Smooth muscle cell (in vitro differentiated cells): ENCODE data around the gene WNT3. TPM values are rescaled to one million over a fixed set of nuclear protein-coding genes. Genes with fewer than 3 reads are reported as not detected.
"Not testable (repeated sequence)": the region's sequence is repeated elsewhere in the genome, so short reads cannot be mapped to it uniquely, and the experiment has no call there.

ENCODE experiments used
- DNase-seq: peaks from one replicate; lab custom pipeline; 2025; ENCODE audit not compliant: unreplicated experiment; lab: John Stamatoyannopoulos, UW
- H2AFZ ChIP-seq: fragments of 200-600 bp; sonication (generic); 2 replicates; pipeline ENCODE4 v1.6.0; 2016; ENCODE audit warnings: antibody characterized with exemption, low read depth, mild to moderate bottlenecking
- H3F3A ChIP-seq: fragments of 200-600 bp; sonication (generic); 2 replicates; pipeline ENCODE4 v1.6.0; 2017; ENCODE audit warnings: antibody characterized with exemption, low read depth
- H3K27ac ChIP-seq: fragments of 200-600 bp; sonication (generic); 2 replicates; pipeline ENCODE4 v1.5.1; 2016; ENCODE audit warnings: low read depth, mild to moderate bottlenecking
- H3K27me3 ChIP-seq: fragments of 200-600 bp; sonication (generic); 2 replicates; pipeline ENCODE4 v1.6.1; 2016; ENCODE audit warnings: low read depth, mild to moderate bottlenecking
- H3K36me3 ChIP-seq: fragments of 200-600 bp; sonication (generic); 2 replicates; pipeline ENCODE4 v1.5.1; 2016; ENCODE audit warnings: low read depth
- H3K4me1 ChIP-seq: fragments of 200-600 bp; sonication (generic); 2 replicates; pipeline ENCODE4 v1.5.1; 2016; ENCODE audit warnings: low read depth
- H3K4me2 ChIP-seq: fragments of 200-600 bp; sonication (generic); 2 replicates; pipeline ENCODE4 v1.6.0; 2016; ENCODE audit warnings: mild to moderate bottlenecking
- H3K4me3 ChIP-seq: fragments of 200-600 bp; sonication (generic); 2 replicates; pipeline ENCODE4 v1.5.1; 2016; ENCODE audit warnings: mild to moderate bottlenecking
- H3K79me2 ChIP-seq: fragments of 200-600 bp; sonication (generic); 2 replicates; pipeline ENCODE4 v1.6.0; 2016; ENCODE audit warnings: low read depth, mild to moderate bottlenecking
- H3K9ac ChIP-seq: fragments of 200-600 bp; sonication (generic); 2 replicates; pipeline ENCODE4 v1.6.0; 2016; ENCODE audit warnings: low read depth
- H3K9me3 ChIP-seq: fragments of 200-600 bp; sonication (generic); replicated peaks from 2 replicates; pipeline ENCODE4 v1.5.1; 2016; ENCODE audit warnings: low read depth
- H4K20me1 ChIP-seq: fragments of 200-600 bp; sonication (generic); 2 replicates; pipeline ENCODE4 v1.6.0; 2016; ENCODE audit warnings: low read depth
- CTCF ChIP-seq: fragments of 200-600 bp; sonication (generic); IDR thresholded peaks from 2 replicates; pipeline ENCODE4 v1.5.1; 2017; ENCODE audit warnings: borderline replicate concordance, mild to moderate bottlenecking, antibody characterized with exemption; ENCODE audit not compliant: insufficient read depth, poor library complexity, severe bottlenecking
- WGBS: methylation state at CpG from one replicate; pipeline ENCODE4 v1.1.7; 2016; ENCODE audit warnings: low lambda C conversion rate; 5-methylcytosine and 5-hydroxymethylcytosine counted together
- polyA plus RNA-seq: library from polyadenylated mRNA; unstranded; fragments of >200 nt; fragmentation: Nextera tagmentation; extraction: Ambion mirVana; gene quantifications from 2 replicates; pipeline ENCODE4 v1.2.1, GENCODE V29; 2016
- total RNA-seq: library from RNA; depleted of rRNA; stranded (reverse); fragments of >200 nt; gene quantifications from 2 replicates; pipeline ENCODE4 v1.2.3, GENCODE V29; 2014

The WNT3 gene
- total and polyA plus RNA-seq, 2 experiments from 2014 or later: 2.9 to 6.2 TPM

- no peaks in the 10 kb centered on the region for H3K27me3 ChIP-seq
- no peak for DNase-seq
- no peak overlapping the region for H3K27ac ChIP-seq
- 98% methylated on average over 50 of the region's 56 CpGs for WGBS
- H3F3A ChIP-seq: peaks cover 12% of the 10 kb centered on the region
- H3K4me2 ChIP-seq: no peak overlapping the region
- H3K79me2 ChIP-seq: no peaks in the 10 kb centered on the region
- no peak for TF ChIP-seq CTCF
- H3K9me3 ChIP-seq: no peaks in the 10 kb centered on the region
- H3K4me3 ChIP-seq: no peak overlapping the region
- H3K9ac ChIP-seq: no peak overlapping the region
- no peaks in the 10 kb centered on the region for H4K20me1 ChIP-seq
- no peak overlapping the region for H2AFZ ChIP-seq
- peaks cover 9% of the 10 kb centered on the region for H3K4me1 ChIP-seq
- no peaks in the 10 kb centered on the region for H3K36me3 ChIP-seq
Observed at GRCh38 chr17:46769531-46770438, 48.7 kb downstream of the WNT3 start.

GRCh38 chr17:46768896-46769295 lies 49.6 kb downstream of the WNT3 start:
- DNase-seq, H3K4me2 ChIP-seq, H3K9me3 ChIP-seq, H3K27ac ChIP-seq, H3K4me1 ChIP-seq, H2AFZ ChIP-seq, H3K36me3 ChIP-seq, H3K4me3 ChIP-seq, H3K79me2 ChIP-seq, H3K27me3 ChIP-seq, H4K20me1 ChIP-seq, H3K9ac ChIP-seq: not testable (repeated sequence)
- H3F3A ChIP-seq: peaks cover 12% of the 10 kb centered on the region
- 99% methylated on average over 13 of the region's 14 CpGs for WGBS

GRCh38 chr17:46768540-46768870 lies 50.0 kb downstream of the WNT3 start:
- Histone ChIP-seq H3K27ac (no peak overlapping the region), H3F3A (peaks cover 12% of the 10 kb centered on the region), H3K9ac (no peak overlapping the region), H3K79me2 (no peaks in the 10 kb centered on the region), H3K4me1 (peaks cover 9% of the 10 kb centered on the region), H3K9me3 (no peaks in the 10 kb centered on the region), H4K20me1 (no peaks in the 10 kb centered on the region), H3K27me3 (no peaks in the 10 kb centered on the region), H3K36me3 (no peaks in the 10 kb centered on the region), H3K4me3 (no peak overlapping the region), H3K4me2 (no peak overlapping the region), H2AFZ (no peak overlapping the region)
- WGBS: 98% methylated on average over 15 of the region's 15 CpGs
- TF ChIP-seq CTCF: no peak
- no peak for DNase-seq

GRCh38 chr17:46766493-46767491 lies 51.7 kb downstream of the WNT3 start:
- H3K27ac ChIP-seq: no peak overlapping the region
- no peak overlapping the region for H2AFZ ChIP-seq
- H3K9me3 ChIP-seq: no peaks in the 10 kb centered on the region
- H3K9ac ChIP-seq: no peak overlapping the region
- H3K36me3 ChIP-seq: no peaks in the 10 kb centered on the region
- no peak overlapping the region for H3K4me2 ChIP-seq
- no peaks in the 10 kb centered on the region for H4K20me1 ChIP-seq
- TF ChIP-seq CTCF: no peak
- no peaks in the 10 kb centered on the region for H3K27me3 ChIP-seq
- no peaks in the 10 kb centered on the region for H3K4me1 ChIP-seq
- H3F3A ChIP-seq: no peaks in the 10 kb centered on the region
- no peak overlapping the region for H3K4me3 ChIP-seq
- WGBS: 84% methylated on average over 21 of the region's 21 CpGs
- no peaks in the 10 kb centered on the region for H3K79me2 ChIP-seq
- no peak for DNase-seq
